ENCODE data around the gene EOLA1.
"Not testable (repeated sequence)": the region's sequence is repeated elsewhere in the genome, so short reads cannot be mapped to it uniquely, and the experiment has no call there.

EOLA1 gene

GRCh38 chrX:149546962-149547361, 6.2 kb downstream of the EOLA1 start:
- not testable (repeated sequence) for DNase-seq

- DNase-seq, result not testable (repeated sequence)
Measured at GRCh38 chrX:149547782-149548181, 7.0 kb downstream of the EOLA1 start.

- DNase-seq, result not testable (repeated sequence)
Measured at GRCh38 chrX:149549701-149550100, 8.9 kb downstream of the EOLA1 start, which contains the start of gene HSFX3. Gene HSFX3 (minus strand): TSS chrX:149549924. CDS start chrX:149549852, 72 bp downstream.

- not testable (repeated sequence) for DNase-seq
Measured at GRCh38 chrX:149550454-149550853, 9.6 kb downstream of the EOLA1 start.

GRCh38 chrX:149551245-149551938, 10.6 kb downstream of the EOLA1 start:
- DNase-seq, result not testable (repeated sequence)

- not testable (repeated sequence) for DNase-seq
Measured at GRCh38 chrX:149551939-149552248, 11.1 kb downstream of the EOLA1 start.

GRCh38 chrX:149555251-149555650, 14.4 kb downstream of the EOLA1 start:
- not testable (repeated sequence) for DNase-seq

GRCh38 chrX:149563359-149563758, 22.5 kb downstream of the EOLA1 start:
- DNase-seq, result no peak

GRCh38 chrX:149567621-149568417, 27.0 kb downstream of the EOLA1 start:
- no peak for DNase-seq

- no peak for DNase-seq
Measured at GRCh38 chrX:149568701-149569296, 28.0 kb downstream of the EOLA1 start.

- DNase-seq, result no peak
Measured at GRCh38 chrX:149569770-149570169, 29.0 kb downstream of the EOLA1 start.

- DNase-seq, result no peak
Measured at GRCh38 chrX:149570668-149571067, 29.9 kb downstream of the EOLA1 start.

- DNase-seq, result no peak
Measured at GRCh38 chrX:149571770-149572169, 31.0 kb downstream of the EOLA1 start.

- no peak for DNase-seq
Measured at GRCh38 chrX:149572743-149573142, 31.9 kb downstream of the EOLA1 start.

- DNase-seq, result not testable (repeated sequence)
Measured at GRCh38 chrX:149573456-149573855, 32.6 kb downstream of the EOLA1 start.

- DNase-seq, result not testable (repeated sequence)
Measured at GRCh38 chrX:149585631-149586030, 44.8 kb downstream of the EOLA1 start.

- DNase-seq, result not testable (repeated sequence)
Measured at GRCh38 chrX:149587359-149587758, 46.5 kb downstream of the EOLA1 start, which contains the start of gene MAGEA9B. Gene MAGEA9B (minus strand): TSS chrX:149587459. CDS start chrX:149583179, 4,280 bp downstream.

GRCh38 chrX:149590993-149591392, 50.2 kb downstream of the EOLA1 start:
- DNase-seq, result not testable (repeated sequence)

- not testable (repeated sequence) for DNase-seq
Measured at GRCh38 chrX:149595214-149595613, 54.4 kb downstream of the EOLA1 start, which contains the start of gene HSFX2. Gene HSFX2 (minus strand): TSS chrX:149595314. CDS start chrX:149594700, 614 bp downstream.

- not testable (repeated sequence) for DNase-seq
Measured at GRCh38 chrX:149595943-149596342, 55.1 kb downstream of the EOLA1 start.
